Vagina (tissue), 2 donors: ENCODE results near the gene OBSCN.

ENCODE experiments used
- CTCF ChIP-seq, 3 experiments: fragments of 450-650 bp in 2 of 3; fragments of 200-600 bp in 1 of 3; sonication (generic) in 1 of 3; IDR thresholded peaks; one replicate each; pipeline ENCODE4 v1.5.1; 2017 to 2019; ENCODE audit warnings: antibody characterized with exemption in 3 of 3, mild to moderate bottlenecking in 2 of 3, moderate library complexity in 2 of 3
- POLR2AphosphoS5 ChIP-seq, 2 donors: sonication (generic); formaldehyde crosslinking; IDR thresholded peaks; one replicate each; pipeline ENCODE4 v1.9.0; 2017; ENCODE audit warnings: antibody characterized with exemption in 2 of 2, mild to moderate bottlenecking in 2 of 2, low read depth in 1 of 2; ENCODE audit not compliant: insufficient read depth in 1 of 2

GRCh38 chr1:228213917-228214808 lies 6.3 kb downstream of the OBSCN start:
- no peak for TF ChIP-seq CTCF (IDR thresholded peaks at IDR 0.05)
- no peak for TF ChIP-seq POLR2AphosphoS5 (IDR thresholded peaks at IDR 0.05; ENCODE audit: insufficient read depth in 1 of 2, low read depth in 1 of 2)
